BLaER1 (cell line): Measurements from ENCODE around the gene SNAI3.

ENCODE experiments used
- H3K27ac ChIP-seq: shearing (Covaris generic); formaldehyde crosslinking; 2 replicates; pipeline ENCODE4 v1.8.1; 2022
- H3K27me3 ChIP-seq: shearing (Covaris generic); formaldehyde crosslinking; 2 replicates; pipeline ENCODE4 v1.8.1; 2022
- H3K36me3 ChIP-seq: shearing (Covaris generic); formaldehyde crosslinking; 2 replicates; pipeline ENCODE4 v1.8.1; 2022
- H3K4me1 ChIP-seq: shearing (Covaris generic); formaldehyde crosslinking; 2 replicates; pipeline ENCODE4 v1.8.1; 2022
- H3K4me2 ChIP-seq: shearing (Covaris generic); formaldehyde crosslinking; 2 replicates; pipeline ENCODE4 v1.8.1; 2022
- H3K4me3 ChIP-seq: shearing (Covaris generic); formaldehyde crosslinking; 2 replicates; pipeline ENCODE4 v1.8.1; 2022
- H3K9ac ChIP-seq: shearing (Covaris generic); formaldehyde crosslinking; 2 replicates; pipeline ENCODE4 v1.8.1; 2022
- H3K9me3 ChIP-seq: shearing (Covaris generic); formaldehyde crosslinking; 2 replicates; pipeline ENCODE4 v1.8.1; 2022
- H4K20me1 ChIP-seq: shearing (Covaris generic); formaldehyde crosslinking; 2 replicates; pipeline ENCODE4 v1.8.1; 2022
- Cebpa-rat ChIP-seq: shearing (Covaris generic); IDR thresholded peaks from 2 replicates; pipeline ENCODE4 v1.8.1; 2022

Gene SNAI3

GRCh38 chr16:88646345-88647034 lies 39.8 kb downstream of the SNAI3 start:
- Histone ChIP-seq H3K9ac (peak overlapping the region; percentile 97), H4K20me1 (peaks cover 92% of the 10 kb centered on the region), H3K4me2 (peak overlapping the region; percentile 100), H3K4me1 (peaks cover 84% of the 10 kb centered on the region), H3K36me3 (peaks cover 60% of the 10 kb centered on the region), H3K27me3 (peaks cover 5% of the 10 kb centered on the region), H3K4me3 (no peak overlapping the region), H3K9me3 (no peaks in the 10 kb centered on the region), H3K27ac (peak overlapping the region; percentile 70)
- TF ChIP-seq Cebpa-rat: no peak

- Histone ChIP-seq H3K4me2 (peak overlapping the region; percentile 100), H3K4me3 (no peak overlapping the region), H3K9me3 (no peaks in the 10 kb centered on the region), H3K9ac (no peak overlapping the region; the same call in 1 of the 2 replicates), H4K20me1 (peaks cover 97% of the 10 kb centered on the region), H3K27ac (0 out of 2 replicates have a peak overlapping the region, but pooled peaks have one; percentile 70), H3K27me3 (peaks cover 11% of the 10 kb centered on the region), H3K4me1 (peaks cover 85% of the 10 kb centered on the region), H3K36me3 (peaks cover 60% of the 10 kb centered on the region)
- no peak for TF ChIP-seq Cebpa-rat
These were observed 40.4 kb downstream of the SNAI3 start for GRCh38 chr16:88645941-88646340.

GRCh38 chr16:88645455-88645854 lies 40.9 kb downstream of the SNAI3 start:
- H3K36me3 ChIP-seq: peaks cover 60% of the 10 kb centered on the region
- H3K4me1 ChIP-seq: peaks cover 90% of the 10 kb centered on the region
- H3K9me3 ChIP-seq: no peaks in the 10 kb centered on the region
- H3K4me2 ChIP-seq: peak overlapping the region; percentile 100
- H4K20me1 ChIP-seq: peaks cover 100% of the 10 kb centered on the region
- no peak overlapping the region for H3K4me3 ChIP-seq
- TF ChIP-seq Cebpa-rat: no peak
- H3K9ac ChIP-seq: no peak overlapping the region
- no peak overlapping the region for H3K27ac ChIP-seq
- H3K27me3 ChIP-seq: peaks cover 15% of the 10 kb centered on the region

DNA sequence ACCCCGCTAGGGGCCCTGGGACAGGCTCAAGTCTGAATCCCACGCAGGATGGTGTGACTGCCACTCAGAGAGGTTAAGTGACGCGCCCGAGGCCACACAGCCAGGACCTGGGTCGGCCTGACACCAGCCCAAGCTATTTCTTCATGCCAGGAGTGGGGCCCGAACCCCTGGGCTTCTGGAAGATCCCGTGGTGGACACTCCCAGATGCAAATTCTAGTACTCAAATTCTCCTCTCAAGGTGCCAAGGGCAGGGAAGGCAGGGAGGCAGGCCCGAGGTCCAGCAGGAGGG lies 42.7 kb downstream of the SNAI3 start:
- H3K4me1 ChIP-seq: peaks cover 96% of the 10 kb centered on the region
- no peak overlapping the region for H3K27ac ChIP-seq
- H4K20me1 ChIP-seq: peaks cover 100% of the 10 kb centered on the region
- peaks cover 34% of the 10 kb centered on the region for H3K27me3 ChIP-seq
- peak overlapping the region; percentile 36 for H3K4me2 ChIP-seq
- no peak for TF ChIP-seq Cebpa-rat
- H3K4me3 ChIP-seq: no peak overlapping the region
- no peak overlapping the region for H3K9ac ChIP-seq
- H3K36me3 ChIP-seq: peaks cover 55% of the 10 kb centered on the region
- H3K9me3 ChIP-seq: no peaks in the 10 kb centered on the region

DNA sequence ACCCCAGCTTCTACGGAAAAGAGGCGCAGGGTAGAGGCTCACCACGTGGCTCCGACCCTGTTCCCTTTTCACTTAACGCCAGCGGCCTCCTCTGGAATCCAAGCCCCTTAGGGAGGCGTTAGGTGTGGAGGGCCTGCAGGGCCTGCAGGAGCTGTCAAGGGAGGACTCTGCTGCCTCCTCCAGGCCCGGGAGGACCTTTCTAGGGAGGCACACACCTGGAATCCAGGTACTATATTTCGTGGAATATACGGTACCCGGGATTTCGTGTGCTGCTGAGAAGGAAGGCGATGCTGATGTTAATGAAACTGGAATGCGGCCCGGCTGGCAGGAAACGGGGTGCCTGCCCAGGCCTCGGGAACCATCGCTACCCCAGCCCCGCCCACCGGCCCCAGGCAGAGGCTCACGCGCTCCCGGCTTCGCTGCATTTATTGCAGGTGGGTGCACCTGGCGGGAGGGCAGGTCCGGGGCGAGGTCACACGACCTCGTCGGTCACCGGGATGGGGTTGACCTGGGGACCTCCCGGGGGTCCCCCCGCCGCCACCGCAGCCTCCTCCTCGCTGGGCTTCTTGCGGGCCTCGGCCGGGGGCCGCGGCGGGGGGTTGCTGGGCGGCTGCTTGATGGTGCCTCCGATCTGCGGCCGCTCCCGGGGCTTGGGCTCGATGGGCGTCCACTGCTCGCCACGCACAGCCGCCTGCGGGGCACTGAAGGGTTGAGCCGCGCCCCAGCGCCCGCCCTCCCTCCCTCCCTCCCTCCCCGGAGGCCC lies 43.2 kb downstream of the SNAI3 start:
- peaks cover 100% of the 10 kb centered on the region for H4K20me1 ChIP-seq
- no peak overlapping the region for H3K9ac ChIP-seq
- H3K27me3 ChIP-seq: peaks cover 39% of the 10 kb centered on the region
- H3K4me1 ChIP-seq: peaks cover 96% of the 10 kb centered on the region
- H3K27ac ChIP-seq: no peak overlapping the region
- H3K4me3 ChIP-seq: no peak overlapping the region
- no peaks in the 10 kb centered on the region for H3K9me3 ChIP-seq
- peaks cover 55% of the 10 kb centered on the region for H3K36me3 ChIP-seq
- TF ChIP-seq Cebpa-rat: no peak
- H3K4me2 ChIP-seq: peak overlapping the region; percentile 6; the same call in 1 of the 2 replicates

DNA sequence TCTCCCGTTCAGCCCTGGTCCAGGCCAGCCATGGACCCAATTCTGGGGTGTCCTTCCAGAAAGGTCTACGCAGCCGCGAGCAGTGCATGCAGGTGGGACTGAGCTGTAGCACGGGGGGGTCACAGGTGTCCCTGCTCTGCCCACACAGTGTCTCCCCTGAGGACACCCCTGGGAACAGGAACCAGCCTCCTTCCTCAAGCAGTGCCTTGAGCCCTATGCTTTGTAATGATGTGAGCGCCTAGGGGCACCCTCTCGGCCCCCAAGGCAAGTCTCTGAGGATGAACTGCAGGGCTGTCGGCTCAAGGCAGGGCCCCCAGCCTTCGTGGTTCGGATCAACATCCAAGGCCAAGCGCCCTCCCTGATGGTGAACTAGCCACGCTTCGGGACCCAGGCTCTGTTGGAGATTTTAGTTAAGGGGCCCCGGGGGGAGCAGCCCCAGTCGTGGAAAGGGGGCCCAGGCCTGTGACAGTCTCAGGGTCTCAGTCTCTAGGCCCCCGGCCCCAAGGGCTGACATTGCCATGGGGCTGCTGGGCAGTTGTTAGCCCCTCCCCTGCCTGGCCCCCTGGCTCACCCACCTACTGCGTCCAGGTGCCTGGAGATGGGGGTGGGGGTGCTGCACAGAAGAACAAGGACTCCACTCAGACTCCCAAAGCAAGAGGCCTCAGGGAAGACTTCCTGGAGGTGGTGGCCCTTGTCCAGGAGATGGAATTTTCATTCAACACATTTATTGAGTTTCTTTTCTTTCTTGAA lies 45.6 kb downstream of the SNAI3 start:
- H3K36me3 ChIP-seq: peaks cover 33% of the 10 kb centered on the region
- H3K9ac ChIP-seq: no peak overlapping the region
- no peak for TF ChIP-seq Cebpa-rat
- H3K27me3 ChIP-seq: peaks cover 63% of the 10 kb centered on the region
- no peaks in the 10 kb centered on the region for H3K9me3 ChIP-seq
- H3K27ac ChIP-seq: no peak overlapping the region
- peak overlapping the region; percentile 12; the same call in 1 of the 2 replicates for H3K4me3 ChIP-seq
- peaks cover 93% of the 10 kb centered on the region for H4K20me1 ChIP-seq
- peaks cover 96% of the 10 kb centered on the region for H3K4me1 ChIP-seq
- peak overlapping the region; percentile 75 for H3K4me2 ChIP-seq

GRCh38 chr16:88640039-88640495 lies 46.2 kb downstream of the SNAI3 start:
- no peak for TF ChIP-seq Cebpa-rat
- H3K9ac ChIP-seq: no peak overlapping the region
- peaks cover 69% of the 10 kb centered on the region for H3K27me3 ChIP-seq
- H3K4me2 ChIP-seq: peak overlapping the region; percentile 75
- H3K9me3 ChIP-seq: no peaks in the 10 kb centered on the region
- H4K20me1 ChIP-seq: peaks cover 93% of the 10 kb centered on the region
- H3K4me1 ChIP-seq: peaks cover 96% of the 10 kb centered on the region
- no peak overlapping the region for H3K27ac ChIP-seq
- H3K36me3 ChIP-seq: peaks cover 27% of the 10 kb centered on the region
- H3K4me3 ChIP-seq: no peak overlapping the region

- H3K4me1 ChIP-seq: peaks cover 96% of the 10 kb centered on the region
- no peak overlapping the region for H3K4me3 ChIP-seq
These were observed 46.9 kb downstream of the SNAI3 start for GRCh38 chr16:88639231-88640038.

More at GRCh38 chr16:88639231-88640038, 46.9 kb downstream of the SNAI3 start:
- peaks cover 92% of the 10 kb centered on the region for H4K20me1 ChIP-seq
- H3K27me3 ChIP-seq: peaks cover 71% of the 10 kb centered on the region
- no peak overlapping the region for H3K27ac ChIP-seq
- H3K9me3 ChIP-seq: no peaks in the 10 kb centered on the region
- peak overlapping the region; percentile 75 for H3K4me2 ChIP-seq
- peaks cover 21% of the 10 kb centered on the region for H3K36me3 ChIP-seq
- no peak for TF ChIP-seq Cebpa-rat
- no peak overlapping the region for H3K9ac ChIP-seq
